Lower leg skin (tissue), 4 donors: Measurements from ENCODE around the gene EYS. TPM values are rescaled to one million over a fixed set of nuclear protein-coding genes. Genes with fewer than 3 reads are reported as not detected.
"Not testable (repeated sequence)": the region's sequence is repeated elsewhere in the genome, so short reads cannot be mapped to it uniquely, and the experiment has no call there.

Experiments used
- DNase-seq, 2 donors: peaks; one replicate each; pipeline ENCODE4 v3.0.0-alpha.2; 2019; ENCODE audit warnings: low spot score in 2 of 2
- H3K4me3 ChIP-seq: fragments of 200-600 bp; sonication (generic); 2 replicates; pipeline ENCODE4 v1.5.1; 2017; ENCODE audit warnings: mild to moderate bottlenecking, low read depth; ENCODE audit not compliant: poor library complexity, severe bottlenecking
- POLR2A ChIP-seq, 2 donors: fragments of 450-650 bp; IDR thresholded peaks; one replicate each; pipeline ENCODE4 v1.6.1; 2016 to 2017; ENCODE audit warnings: antibody characterized with exemption in 2 of 2, mild to moderate bottlenecking in 1 of 2, moderate library complexity in 1 of 2
- WGBS, 2 donors: methylation state at CpG; one replicate each; pipeline ENCODE4 v1.1.5; 2018; 5-methylcytosine and 5-hydroxymethylcytosine counted together
- intact Hi-C: fragments of 100-400 bp; cut with DNase I; formaldehyde crosslinking; loops from one replicate; pipeline ENCODE4 v1.15.0; 2023; ENCODE audit warnings: low total_unique reads
- total RNA-seq, 4 donors: library from RNA; depleted of rRNA; stranded (reverse); fragments of >200 nt; gene quantifications; one replicate each; pipeline ENCODE4 v1.1.0, GENCODE V29; 2016
- TF ChIP-seq, protein P1 (sequence below), 3 donors: fragments of 450-650 bp; IDR thresholded peaks; one replicate each; pipeline ENCODE4 v1.5.1; 2016; ENCODE audit warnings: antibody characterized with exemption in 3 of 3, mild to moderate bottlenecking in 3 of 3, moderate library complexity in 2 of 3

The EYS gene
- total RNA-seq, 4 donors from 2014 or later: 0.04 TPM; not detected in 3

DNA sequence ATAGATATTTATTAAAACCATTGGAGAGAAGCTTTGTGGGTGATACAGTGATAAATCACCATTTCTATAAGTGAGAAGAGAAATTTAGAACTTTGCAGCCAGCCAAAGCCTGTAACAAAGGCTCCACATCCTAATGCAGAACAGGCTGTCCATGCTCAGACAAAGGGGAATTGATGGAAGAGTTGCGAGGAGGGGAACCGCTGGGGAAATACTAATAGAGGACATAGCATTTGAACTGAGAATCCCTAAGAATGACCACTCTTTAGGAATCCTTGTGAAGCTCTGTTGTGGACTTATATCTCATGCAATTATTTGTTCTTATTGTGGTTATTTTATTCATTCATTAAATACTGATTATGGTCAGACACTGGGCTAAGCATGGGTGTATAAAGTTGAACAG lies 1903.7 kb downstream of the EYS start:
- intact Hi-C loops: no loop called here
- no peak for DNase-seq
- no peak overlapping the region for H3K4me3 ChIP-seq
- TF ChIP-seq, protein P1, sequence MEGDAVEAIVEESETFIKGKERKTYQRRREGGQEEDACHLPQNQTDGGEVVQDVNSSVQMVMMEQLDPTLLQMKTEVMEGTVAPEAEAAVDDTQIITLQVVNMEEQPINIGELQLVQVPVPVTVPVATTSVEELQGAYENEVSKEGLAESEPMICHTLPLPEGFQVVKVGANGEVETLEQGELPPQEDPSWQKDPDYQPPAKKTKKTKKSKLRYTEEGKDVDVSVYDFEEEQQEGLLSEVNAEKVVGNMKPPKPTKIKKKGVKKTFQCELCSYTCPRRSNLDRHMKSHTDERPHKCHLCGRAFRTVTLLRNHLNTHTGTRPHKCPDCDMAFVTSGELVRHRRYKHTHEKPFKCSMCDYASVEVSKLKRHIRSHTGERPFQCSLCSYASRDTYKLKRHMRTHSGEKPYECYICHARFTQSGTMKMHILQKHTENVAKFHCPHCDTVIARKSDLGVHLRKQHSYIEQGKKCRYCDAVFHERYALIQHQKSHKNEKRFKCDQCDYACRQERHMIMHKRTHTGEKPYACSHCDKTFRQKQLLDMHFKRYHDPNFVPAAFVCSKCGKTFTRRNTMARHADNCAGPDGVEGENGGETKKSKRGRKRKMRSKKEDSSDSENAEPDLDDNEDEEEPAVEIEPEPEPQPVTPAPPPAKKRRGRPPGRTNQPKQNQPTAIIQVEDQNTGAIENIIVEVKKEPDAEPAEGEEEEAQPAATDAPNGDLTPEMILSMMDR (IDR thresholded peaks at IDR 0.05): no peak
- 85 to 94% methylated on average over 2 of the region's 2 CpGs for WGBS, 2 donors

DNA sequence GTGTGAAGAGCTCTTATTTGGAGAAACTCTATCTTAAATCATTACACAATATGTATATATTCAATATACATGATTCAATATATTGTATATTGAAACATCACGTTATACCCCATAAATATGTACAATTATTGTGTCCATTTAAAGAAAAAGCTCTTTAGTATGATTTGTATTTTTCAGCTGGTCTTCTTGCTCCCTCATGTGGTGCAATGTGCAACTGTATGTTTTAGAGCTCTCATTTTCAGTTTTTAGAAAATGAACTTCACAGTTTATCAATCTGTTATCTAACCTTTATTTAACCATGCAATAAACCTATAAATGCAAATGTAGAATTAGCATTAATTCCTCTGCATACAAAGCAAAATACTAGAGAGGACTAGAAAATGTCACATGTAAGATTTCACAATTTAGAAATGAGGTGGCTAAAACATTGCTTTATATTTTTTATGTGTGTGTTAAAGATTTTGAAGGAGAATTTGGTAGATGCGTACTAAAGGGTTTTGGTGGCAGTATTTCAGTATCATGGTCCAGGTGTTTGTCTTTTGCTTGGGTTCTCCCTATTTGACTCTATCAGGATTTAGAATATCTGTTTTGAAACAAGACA lies 1904.3 kb downstream of the EYS start:
- DNase-seq: no peak
- TF ChIP-seq, protein P1 (IDR thresholded peaks at IDR 0.05): no peak
- no peak for TF ChIP-seq POLR2A (IDR thresholded peaks at IDR 0.05)
- intact Hi-C loops: no loop called here
- H3K4me3 ChIP-seq: no peak overlapping the region
- WGBS, 2 donors: 46 to 53% methylated on average over 2 of the region's 2 CpGs

DNA sequence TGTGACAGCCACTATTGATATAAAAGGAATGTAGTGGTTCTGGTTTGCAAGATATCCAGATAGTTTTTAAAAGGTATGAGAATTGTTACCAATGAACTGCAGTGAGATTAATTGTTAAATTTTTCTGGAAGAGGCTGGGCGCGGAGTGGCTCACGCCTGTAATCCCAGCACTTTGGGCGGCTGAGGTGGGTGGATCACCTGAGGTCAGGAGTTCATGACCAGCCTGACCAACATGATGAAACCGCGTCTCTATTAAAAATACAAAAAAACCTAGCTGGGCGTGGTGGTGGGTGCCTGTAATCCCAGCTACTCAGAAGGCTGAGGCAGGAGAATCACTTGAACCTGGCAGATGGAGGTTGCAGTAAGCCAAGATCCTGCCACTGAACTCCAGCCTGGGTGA lies 1906.6 kb downstream of the EYS start:
- WGBS, 2 donors: 83 to 89% methylated on average over 7 of the region's 7 CpGs
- intact Hi-C loops: not testable (repeated sequence)

DNA sequence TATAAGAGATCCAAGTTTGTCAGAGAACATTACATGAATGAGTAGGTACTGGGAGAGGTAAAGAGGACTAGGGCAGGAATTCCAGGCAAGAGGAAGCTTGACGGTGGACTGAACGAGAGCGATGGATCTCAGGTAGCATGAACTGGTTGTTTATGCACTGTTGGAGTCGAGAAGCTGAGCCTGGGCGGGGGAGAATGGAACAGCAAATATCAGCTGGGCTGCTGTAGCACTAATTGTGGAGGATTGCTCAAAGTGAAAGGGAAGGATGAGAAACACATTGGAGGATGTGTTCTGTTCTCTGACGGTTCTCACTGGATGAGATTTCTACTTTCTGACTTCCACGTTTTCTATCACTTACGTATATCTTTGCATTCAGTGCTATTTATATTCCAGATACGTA lies 1907.2 kb downstream of the EYS start:
- no peak for DNase-seq
- intact Hi-C loops: no loop called here
- WGBS, 2 donors: 77 to 78% methylated on average over 9 of the region's 9 CpGs
- no peak overlapping the region for H3K4me3 ChIP-seq
- TF ChIP-seq, protein P1 (IDR thresholded peaks at IDR 0.05): no peak
- no peak for TF ChIP-seq POLR2A (IDR thresholded peaks at IDR 0.05)

More for the DNA sequence above, 1906.6 kb downstream of the EYS start:
- not testable (repeated sequence) for DNase-seq, H3K4me3 ChIP-seq

DNA sequence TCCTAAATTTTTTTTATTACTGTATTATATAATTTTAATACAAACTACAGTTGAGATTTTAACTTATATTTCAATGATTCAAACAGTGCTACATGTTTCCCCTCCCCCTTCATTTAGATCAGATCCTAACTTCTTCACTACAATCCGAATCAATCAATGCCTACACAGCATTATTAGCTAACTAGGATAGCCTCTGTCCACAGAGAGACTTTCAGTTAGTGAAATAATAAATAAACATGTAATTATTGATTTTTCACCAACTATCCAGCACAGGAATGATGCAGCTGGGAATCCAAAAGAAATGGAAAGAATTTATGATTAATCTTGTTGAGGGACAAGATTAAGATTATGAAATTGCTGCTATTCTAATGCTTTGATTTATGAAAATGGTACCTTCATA lies 1907.7 kb downstream of the EYS start:
- TF ChIP-seq, protein P1 (IDR thresholded peaks at IDR 0.05): no peak
- TF ChIP-seq POLR2A (IDR thresholded peaks at IDR 0.05): no peak
- DNase-seq: no peak
- no peak overlapping the region for H3K4me3 ChIP-seq
- WGBS, 2 donors: 81 to 87% methylated on average over 1 of the region's 1 CpG
- intact Hi-C loops: no loop called here

DNA sequence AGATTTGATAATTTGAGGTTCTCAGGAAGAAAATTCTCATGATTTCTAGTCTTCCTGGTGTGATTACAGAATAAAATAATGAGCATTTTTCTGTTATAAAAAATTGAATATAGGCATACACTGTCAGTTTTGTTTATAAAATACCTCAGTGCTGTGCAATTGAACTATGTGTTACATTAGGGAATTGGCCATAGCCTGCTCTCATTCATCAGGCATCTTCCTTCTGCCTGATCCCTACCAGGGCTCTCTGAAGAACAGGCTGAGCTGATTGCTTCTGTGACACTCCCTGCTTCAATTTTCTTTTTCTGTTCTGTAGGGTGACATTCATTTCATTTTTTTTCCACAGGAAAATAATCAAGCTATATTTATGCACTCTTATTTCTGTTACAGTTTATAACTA lies 1908.6 kb downstream of the EYS start:
- H3K4me3 ChIP-seq: no peak overlapping the region
- TF ChIP-seq, protein P1 (IDR thresholded peaks at IDR 0.05): no peak
- no peak for TF ChIP-seq POLR2A (IDR thresholded peaks at IDR 0.05)
- intact Hi-C loops: no loop called here
- DNase-seq: no peak
